GM13977 (cell line): ENCODE measurements around the gene CD79A.

Experiments
- DNase-seq: peaks from one replicate; pipeline ENCODE4 v3.0.0; 2012; ENCODE audit warnings: low spot score
- CTCF ChIP-seq: IDR thresholded peaks from 2 replicates; pipeline ENCODE4 v1.5.1; 2012; ENCODE audit warnings: mild to moderate bottlenecking, control low read depth; ENCODE audit not compliant: insufficient read depth; ENCODE audit errors: extremely low read depth, missing control alignments
- in situ Hi-C: fragments of 300-500 bp; cut with MboI; formaldehyde crosslinking; loops from one replicate; pipeline ENCODE4 v1.12.0; 2022; ENCODE audit warnings: low sequenced_read_pairs, low pct_unique_long_range_greater_than_20kb, mixed read lengths, inconsistent platforms; ENCODE audit not compliant: unreplicated experiment

CD79A gene

GRCh38 chr19:41862445-41862986 lies 14.6 kb upstream of the CD79A start:
- in situ Hi-C loops = no loop called here
- no peak for TF ChIP-seq CTCF
- no peak for DNase-seq

- in situ Hi-C loops = no loop called here
- DNase-seq = no peak
- TF ChIP-seq CTCF = no peak
Observed at GRCh38 chr19:41863209-41863931, 13.7 kb upstream of the CD79A start.

GRCh38 chr19:41864374-41864773 lies 12.7 kb upstream of the CD79A start:
- DNase-seq = no peak
- TF ChIP-seq CTCF = no peak
- in situ Hi-C loops = no loop called here

GRCh38 chr19:41866284-41866683 lies 10.8 kb upstream of the CD79A start:
- in situ Hi-C loops = no loop called here
- no peak for DNase-seq
- TF ChIP-seq CTCF = no peak

- no peak for TF ChIP-seq CTCF
Observed at GRCh38 chr19:41868120-41868988, 8.7 kb upstream of the CD79A start.

GRCh38 chr19:41868989-41869300 lies 8.1 kb upstream of the CD79A start:
- DNase-seq = no peak
- TF ChIP-seq CTCF = no peak
- in situ Hi-C loops = no loop called here

More at GRCh38 chr19:41868120-41868988, 8.7 kb upstream of the CD79A start:
- in situ Hi-C loops = no loop called here
- DNase-seq = no peak
